HG03045 (cell line): Measurements from ENCODE around the gene CTIF.
"Not testable (repeated sequence)": the region's sequence is repeated elsewhere in the genome, so short reads cannot be mapped to it uniquely, and the experiment has no call there.

Source experiments
- ATAC-seq: cut with Tn5 transposase; IDR thresholded peaks from one replicate; pipeline ENCODE4 v1.9.1; 2021; ENCODE audit warnings: mild to moderate bottlenecking, moderate library complexity; ENCODE audit not compliant: unreplicated experiment

CTIF gene

GRCh38 chr18:48700446-48700845 lies 161.6 kb downstream of the CTIF start:
- no peak for ATAC-seq

GRCh38 chr18:48702346-48703027 lies 163.7 kb downstream of the CTIF start:
- no peak for ATAC-seq

- no peak for ATAC-seq
Measured at GRCh38 chr18:48703028-48703386, 164.2 kb downstream of the CTIF start.

GRCh38 chr18:48703418-48703817 lies 164.6 kb downstream of the CTIF start:
- ATAC-seq, result no peak

- no peak for ATAC-seq
Measured at GRCh38 chr18:48705043-48705442, 166.2 kb downstream of the CTIF start.

GRCh38 chr18:48705531-48705930 lies 166.7 kb downstream of the CTIF start:
- ATAC-seq, result no peak

- no peak for ATAC-seq
Measured at GRCh38 chr18:48706731-48707130, 167.9 kb downstream of the CTIF start.

- ATAC-seq, result no peak
Measured at GRCh38 chr18:48707636-48708296, 168.9 kb downstream of the CTIF start.

GRCh38 chr18:48708807-48709206 lies 170.0 kb downstream of the CTIF start:
- no peak for ATAC-seq

- no peak for ATAC-seq
Measured at GRCh38 chr18:48709371-48710062, 170.7 kb downstream of the CTIF start.

GRCh38 chr18:48711651-48712486 lies 173.0 kb downstream of the CTIF start:
- ATAC-seq, result no peak

- ATAC-seq, result no peak
Measured at GRCh38 chr18:48713309-48713708, 174.5 kb downstream of the CTIF start.

GRCh38 chr18:48714873-48715272 lies 176.0 kb downstream of the CTIF start:
- no peak for ATAC-seq

GRCh38 chr18:48715711-48716361 lies 177.0 kb downstream of the CTIF start:
- no peak for ATAC-seq

GRCh38 chr18:48717227-48717626 lies 178.4 kb downstream of the CTIF start:
- not testable (repeated sequence) for ATAC-seq

- no peak for ATAC-seq
Measured at GRCh38 chr18:48718251-48718959, 179.6 kb downstream of the CTIF start.

GRCh38 chr18:48719388-48719787 lies 180.6 kb downstream of the CTIF start:
- ATAC-seq, result no peak

- ATAC-seq, result no peak
Measured at GRCh38 chr18:48719974-48720654, 181.3 kb downstream of the CTIF start.

GRCh38 chr18:48720655-48721025 lies 181.8 kb downstream of the CTIF start:
- no peak for ATAC-seq

GRCh38 chr18:48721312-48721711 lies 182.5 kb downstream of the CTIF start:
- ATAC-seq, result no peak
